Measurements from ENCODE around the gene RBM42.

- TF ChIP-seq CTCF (IDR thresholded peaks at IDR 0.05; ENCODE audit: insufficient read depth, low read length, poor library complexity, severe bottlenecking) = no peak
- TF ChIP-seq EZH2phosphoT487 (conservative IDR thresholded peaks at IDR 0.05; ENCODE audit: low read length) = no peak
Observed at GRCh38 chr19:35671818-35672217, 43.0 kb downstream of the RBM42 start.

All from SU-DHL-6 (cell line).